ENCODE data around the gene NIPBL. TPM values are rescaled to one million over a fixed set of nuclear protein-coding genes. Genes with fewer than 3 reads are reported as not detected.

Gene NIPBL
- total and polyA plus RNA-seq, 2 of the 13 experiments (the other 11 are each of a cell fraction or from before 2014, with no cell fraction given), result 12.3 to 32.3 TPM

DNA sequence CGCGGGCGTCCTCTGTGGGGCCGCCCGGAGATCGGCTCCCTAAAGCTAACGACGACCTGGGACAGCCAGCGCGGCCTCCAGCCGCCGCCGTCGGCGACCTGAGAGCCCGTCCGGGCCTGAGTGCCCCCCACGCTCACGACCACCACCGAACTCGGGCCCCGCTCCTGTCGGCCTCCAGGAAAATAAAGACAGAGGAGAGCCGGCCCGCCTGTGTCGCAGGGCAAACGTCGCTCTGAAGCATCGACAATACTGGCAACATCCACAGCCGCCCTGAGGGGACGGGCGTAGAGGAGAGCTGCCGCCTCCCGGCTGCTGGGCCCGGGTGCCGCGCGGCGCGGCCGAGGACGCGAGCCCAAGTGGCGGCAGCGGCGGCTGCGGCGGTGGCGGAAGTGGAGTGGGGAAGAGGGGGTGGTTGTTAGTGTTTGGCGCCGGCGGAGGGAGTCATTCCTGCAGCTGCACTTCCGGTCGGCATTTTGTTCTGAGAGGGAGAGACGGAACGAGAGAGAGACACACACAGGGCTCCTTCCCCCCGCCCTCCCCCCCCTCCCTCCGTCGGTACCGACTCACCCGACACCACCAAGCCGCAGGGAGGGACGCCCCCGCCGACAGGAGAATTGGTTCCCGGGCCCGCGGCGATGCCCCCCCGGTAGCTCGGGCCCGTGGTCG is at the start of gene NIPBL (continued):
- TF ChIP-seq FOXK1 (CRISPR knock-in tag; IDR thresholded peaks at IDR 0.05; ENCODE audit: borderline replicate concordance, low read depth) (peak; percentile 59; the same call in 1 of the 2 replicates), NR2F2 (IDR thresholded peaks at IDR 0.05; ENCODE audit: borderline replicate concordance, low read depth) (no peak), ZNF451 (CRISPR knock-in tag; IDR thresholded peaks at IDR 0.05) (no peak), ZNF605 (CRISPR knock-in tag; IDR thresholded peaks at IDR 0.05) (0 out of 2 replicates have a peak, but pooled peaks have one; percentile 62), ZBTB26 (CRISPR knock-in tag; IDR thresholded peaks at IDR 0.05; ENCODE audit: borderline replicate concordance) (peak; percentile 29; the same call in 1 of the 2 replicates), ZNF44 (CRISPR knock-in tag; IDR thresholded peaks at IDR 0.05) (no peak), HOXA7 (CRISPR knock-in tag; IDR thresholded peaks at IDR 0.05) (no peak), IRF2 (CRISPR knock-in tag; IDR thresholded peaks at IDR 0.05) (peak; percentile 38; the same call in 1 of the 2 replicates), ERF (CRISPR knock-in tag; IDR thresholded peaks at IDR 0.05) (peak; percentile 68; the same call in 1 of the 2 replicates), ADNP (CRISPR knock-in tag; IDR thresholded peaks at IDR 0.05) (no peak), XBP1 (CRISPR knock-in tag; IDR thresholded peaks at IDR 0.05) (0 out of 2 replicates have a peak, but pooled peaks have one; percentile 20), TBP (CRISPR knock-in tag; IDR thresholded peaks at IDR 0.05) (no peak), HOXA9 (CRISPR knock-in tag; IDR thresholded peaks at IDR 0.05; ENCODE audit: borderline replicate concordance) (0 out of 2 replicates have a peak, but pooled peaks have one; percentile 67), ZSCAN21 (CRISPR knock-in tag; IDR thresholded peaks at IDR 0.05; ENCODE audit: borderline replicate concordance) (peak; percentile 59; the same call in 1 of the 2 replicates), DZIP1 (CRISPR knock-in tag; IDR thresholded peaks at IDR 0.05) (peak; percentile 53; the same call in 1 of the 2 replicates), ZNF556 (CRISPR knock-in tag; IDR thresholded peaks at IDR 0.05; ENCODE audit: borderline replicate concordance) (peak; percentile 29; the same call in 1 of the 2 replicates), MIER3 (CRISPR knock-in tag; IDR thresholded peaks at IDR 0.05; ENCODE audit: borderline replicate concordance) (0 out of 2 replicates have a peak, but pooled peaks have one; percentile 15), MED1 (CRISPR knock-in tag; IDR thresholded peaks at IDR 0.05) (peak; percentile 41; the same call in 1 of the 2 replicates)
- TF ChIP-seq, protein P1, sequence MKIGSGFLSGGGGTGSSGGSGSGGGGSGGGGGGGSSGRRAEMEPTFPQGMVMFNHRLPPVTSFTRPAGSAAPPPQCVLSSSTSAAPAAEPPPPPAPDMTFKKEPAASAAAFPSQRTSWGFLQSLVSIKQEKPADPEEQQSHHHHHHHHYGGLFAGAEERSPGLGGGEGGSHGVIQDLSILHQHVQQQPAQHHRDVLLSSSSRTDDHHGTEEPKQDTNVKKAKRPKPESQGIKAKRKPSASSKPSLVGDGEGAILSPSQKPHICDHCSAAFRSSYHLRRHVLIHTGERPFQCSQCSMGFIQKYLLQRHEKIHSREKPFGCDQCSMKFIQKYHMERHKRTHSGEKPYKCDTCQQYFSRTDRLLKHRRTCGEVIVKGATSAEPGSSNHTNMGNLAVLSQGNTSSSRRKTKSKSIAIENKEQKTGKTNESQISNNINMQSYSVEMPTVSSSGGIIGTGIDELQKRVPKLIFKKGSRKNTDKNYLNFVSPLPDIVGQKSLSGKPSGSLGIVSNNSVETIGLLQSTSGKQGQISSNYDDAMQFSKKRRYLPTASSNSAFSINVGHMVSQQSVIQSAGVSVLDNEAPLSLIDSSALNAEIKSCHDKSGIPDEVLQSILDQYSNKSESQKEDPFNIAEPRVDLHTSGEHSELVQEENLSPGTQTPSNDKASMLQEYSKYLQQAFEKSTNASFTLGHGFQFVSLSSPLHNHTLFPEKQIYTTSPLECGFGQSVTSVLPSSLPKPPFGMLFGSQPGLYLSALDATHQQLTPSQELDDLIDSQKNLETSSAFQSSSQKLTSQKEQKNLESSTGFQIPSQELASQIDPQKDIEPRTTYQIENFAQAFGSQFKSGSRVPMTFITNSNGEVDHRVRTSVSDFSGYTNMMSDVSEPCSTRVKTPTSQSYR (CRISPR knock-in tag; IDR thresholded peaks at IDR 0.05; ENCODE audit: borderline replicate concordance), result peak; percentile 70; the same call in 1 of the 2 replicates
- TF ChIP-seq, protein P2, sequence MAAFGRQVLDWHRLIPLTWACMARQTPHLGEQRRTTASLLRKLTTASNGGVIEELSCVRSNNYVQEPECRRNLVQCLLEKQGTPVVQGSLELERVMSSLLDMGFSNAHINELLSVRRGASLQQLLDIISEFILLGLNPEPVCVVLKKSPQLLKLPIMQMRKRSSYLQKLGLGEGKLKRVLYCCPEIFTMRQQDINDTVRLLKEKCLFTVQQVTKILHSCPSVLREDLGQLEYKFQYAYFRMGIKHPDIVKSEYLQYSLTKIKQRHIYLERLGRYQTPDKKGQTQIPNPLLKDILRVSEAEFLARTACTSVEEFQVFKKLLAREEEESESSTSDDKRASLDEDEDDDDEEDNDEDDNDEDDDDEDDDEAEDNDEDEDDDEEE (CRISPR knock-in tag; IDR thresholded peaks at IDR 0.05), result peak; percentile 89

Measured in HepG2 (cell line).